Iris pigment epithelial cell (primary cell): ENCODE data around the gene KRTAP10-4.
"Not testable (repeated sequence)": the region's sequence is repeated elsewhere in the genome, so short reads cannot be mapped to it uniquely, and the experiment has no call there.

ENCODE experiments used
- DNase-seq: peaks from one replicate; pipeline ENCODE4 v3.0.0-alpha.2; 2011; ENCODE audit warnings: low read depth

KRTAP10-4 gene

DNA sequence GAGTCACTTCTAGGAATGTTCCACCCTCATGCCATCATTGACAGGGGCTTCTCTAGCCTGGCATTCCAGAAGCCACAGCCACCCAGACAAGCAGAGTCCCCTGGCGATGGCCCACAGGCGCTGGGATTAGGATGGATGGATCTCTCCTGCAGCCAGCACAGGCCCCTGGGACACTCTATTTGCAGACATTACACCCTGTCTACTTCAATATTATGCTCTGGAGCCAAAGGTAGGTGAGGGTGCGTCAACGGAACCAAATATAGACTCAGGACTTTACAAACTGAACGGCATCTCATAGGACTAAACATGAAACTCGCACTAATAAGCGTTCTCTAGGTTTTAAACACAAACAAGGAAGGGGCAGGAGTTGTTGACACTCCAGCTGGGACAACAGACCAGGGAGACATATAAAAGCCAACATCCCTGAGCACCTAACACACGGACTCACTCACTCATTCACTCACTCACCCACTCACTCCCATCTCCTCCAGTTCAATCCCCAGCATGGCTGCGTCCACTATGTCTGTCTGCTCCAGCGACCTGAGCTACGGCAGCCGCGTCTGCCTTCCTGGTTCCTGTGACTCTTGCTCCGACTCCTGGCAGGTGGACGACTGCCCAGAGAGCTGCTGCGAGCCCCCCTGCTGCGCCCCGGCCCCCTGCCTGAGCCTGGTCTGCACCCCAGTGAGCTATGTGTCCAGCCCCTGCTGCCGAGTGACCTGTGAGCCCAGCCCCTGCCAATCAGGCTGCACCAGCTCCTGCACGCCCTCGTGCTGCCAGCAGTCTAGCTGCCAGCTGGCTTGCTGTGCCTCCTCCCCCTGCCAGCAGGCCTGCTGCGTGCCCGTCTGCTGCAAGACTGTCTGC lies 26.8 kb downstream of the KRTAP10-4 start, which contains the start of gene KRTAP10-7:
Gene KRTAP10-7 (plus strand): TSS at position 480 of the 861 bp plus-strand sequence. CDS start 25 bp downstream, at position 505.
- DNase-seq = not testable (repeated sequence)

GRCh38 chr21:44601091-44601490 lies 27.6 kb downstream of the KRTAP10-4 start:
- not testable (repeated sequence) for DNase-seq

DNA sequence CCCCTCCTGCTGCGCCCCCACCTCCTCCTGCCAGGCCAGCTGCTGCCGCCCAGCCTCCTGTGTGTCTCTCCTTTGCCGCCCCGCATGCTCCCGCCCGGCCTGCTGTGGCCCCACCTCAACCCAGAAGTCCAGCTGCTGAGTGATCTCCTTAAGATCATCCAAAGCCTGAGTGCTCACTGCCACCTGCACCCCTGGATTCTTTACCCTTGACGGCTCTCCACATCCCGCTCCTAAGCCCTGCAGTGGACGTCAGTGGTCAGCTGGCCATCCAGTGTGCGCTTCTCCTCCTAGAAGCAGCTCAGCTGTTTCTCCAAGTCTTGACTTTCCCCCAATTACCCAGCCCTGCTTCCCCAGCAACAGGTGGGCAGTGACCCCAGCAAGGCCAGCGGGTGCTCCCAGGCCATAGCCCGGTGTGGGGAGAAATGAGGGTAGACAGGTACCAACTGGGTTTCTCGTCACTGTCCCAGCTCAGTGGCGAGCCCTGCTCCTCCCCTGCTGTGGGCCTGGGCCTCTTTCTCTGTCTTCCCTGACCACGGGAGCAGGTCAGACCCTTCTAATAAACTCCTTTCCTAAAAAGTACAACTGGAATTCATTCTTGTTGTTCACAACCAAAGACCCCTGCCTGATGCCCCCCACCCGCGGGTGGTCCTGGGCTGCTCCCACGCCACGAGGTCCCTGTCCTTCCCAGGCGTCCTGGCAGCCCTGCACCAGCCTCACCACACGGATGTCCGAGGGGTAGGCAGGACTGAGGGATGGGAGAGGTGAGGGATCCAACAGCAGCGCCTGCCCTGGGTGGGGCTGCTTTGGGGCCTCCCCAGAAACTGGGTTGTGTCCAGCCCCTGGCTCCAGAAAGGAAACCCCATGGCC lies 28.3 kb downstream of the KRTAP10-4 start:
- DNase-seq = no peak

DNA sequence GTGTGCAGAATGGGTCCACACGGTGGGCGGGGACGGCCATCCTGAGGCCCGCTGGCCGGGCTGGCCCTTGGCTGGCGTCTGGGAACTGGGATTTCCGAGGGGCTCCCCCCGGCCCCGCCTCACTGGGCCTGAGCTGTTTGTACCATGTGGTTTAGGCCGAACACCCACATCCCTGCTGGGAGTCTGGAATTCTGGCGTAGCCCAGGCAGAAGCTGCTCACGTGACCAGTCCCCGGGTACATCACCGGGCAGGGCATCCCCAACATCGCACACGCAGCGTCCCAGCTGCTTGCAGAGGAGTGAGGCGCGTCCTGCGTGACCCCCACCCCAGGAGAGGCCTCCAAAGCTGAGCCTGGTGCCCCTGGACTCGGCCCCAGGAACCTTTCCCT lies 28.9 kb downstream of the KRTAP10-4 start:
- DNase-seq = no peak

GRCh38 chr21:44603109-44603875 lies 29.8 kb downstream of the KRTAP10-4 start:
- no peak for DNase-seq

DNA sequence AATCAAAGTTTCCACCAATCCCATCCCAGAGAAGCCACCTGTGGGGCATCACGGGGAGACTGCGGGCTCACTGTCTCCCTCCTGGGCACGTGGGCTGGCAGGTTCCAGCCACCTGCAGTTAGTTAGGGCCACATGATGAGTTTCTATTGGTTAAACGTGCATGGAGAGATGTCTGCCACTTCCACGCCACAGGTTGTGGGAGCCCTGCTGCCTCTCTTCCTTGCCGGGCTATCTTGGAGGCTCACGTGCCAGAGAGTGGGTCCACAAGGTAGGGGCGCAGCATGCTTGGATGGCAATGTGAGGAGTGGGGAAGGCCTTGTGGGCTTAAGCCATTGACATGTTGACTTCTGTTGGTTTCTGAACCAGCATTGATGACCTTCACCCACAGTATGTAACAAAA lies 30.4 kb downstream of the KRTAP10-4 start:
- DNase-seq = no peak

GRCh38 chr21:44606495-44606894 lies 33.0 kb downstream of the KRTAP10-4 start:
- DNase-seq = no peak

DNA sequence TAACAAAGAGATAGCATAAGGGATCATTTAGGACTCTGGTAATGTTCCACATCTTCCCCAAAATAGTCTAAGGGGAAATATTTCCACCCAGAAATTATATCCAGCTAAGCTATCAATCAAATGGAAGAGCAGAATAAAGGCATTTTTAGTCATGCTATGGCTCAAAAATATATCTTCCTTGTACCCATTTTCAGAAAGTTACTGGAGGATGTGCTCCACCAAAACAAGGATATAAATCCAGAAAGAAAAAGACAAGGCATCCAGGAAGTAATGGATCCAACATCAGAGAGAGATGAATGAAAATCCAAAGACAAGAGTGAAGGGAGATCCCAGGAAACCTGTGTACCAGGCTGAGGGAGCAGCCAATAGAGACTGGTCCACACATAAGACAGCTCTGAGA lies 35.7 kb downstream of the KRTAP10-4 start:
- no peak for DNase-seq

GRCh38 chr21:44610157-44610843 lies 36.8 kb downstream of the KRTAP10-4 start:
- not testable (repeated sequence) for DNase-seq

DNA sequence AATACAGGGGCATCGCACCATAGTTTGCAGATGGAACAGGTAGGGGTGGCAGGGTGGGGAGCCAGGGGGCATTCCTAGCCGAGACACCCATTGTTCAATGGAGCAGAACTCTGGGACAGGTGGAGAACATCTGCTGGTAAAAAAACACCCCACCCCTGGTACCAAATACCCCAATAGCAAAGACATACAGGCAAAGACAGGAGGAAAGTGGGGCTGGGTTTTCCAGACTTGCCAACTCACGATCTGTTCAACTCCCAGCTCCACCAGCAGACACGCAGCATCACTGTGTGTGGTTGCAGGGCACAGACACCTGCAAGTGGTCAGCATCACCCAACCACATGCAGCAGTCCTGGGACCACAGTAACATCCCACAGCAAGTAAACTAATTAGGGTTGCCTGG lies 38.0 kb downstream of the KRTAP10-4 start:
- DNase-seq = no peak

DNA sequence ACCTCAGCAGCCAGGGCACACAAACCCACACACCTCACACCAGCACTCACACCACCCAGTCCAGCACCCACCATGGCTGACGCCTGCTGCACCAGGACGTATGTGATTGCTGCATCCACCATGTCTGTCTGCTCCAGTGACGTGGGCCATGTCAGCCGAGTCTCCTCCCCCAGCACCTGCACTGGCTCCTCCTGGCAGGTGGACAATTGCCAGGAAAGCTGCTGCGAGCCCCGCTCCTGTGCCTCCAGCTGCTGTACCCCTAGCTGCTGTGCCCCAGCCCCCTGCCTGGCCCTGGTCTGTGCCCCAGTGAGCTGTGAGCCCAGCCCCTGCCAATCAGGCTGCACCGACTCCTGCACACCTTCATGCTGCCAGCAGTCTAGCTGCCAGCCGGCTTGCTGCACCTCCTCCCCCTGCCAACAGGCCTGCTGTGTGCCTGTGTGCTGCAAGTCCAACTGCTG lies 38.5 kb downstream of the KRTAP10-4 start, which contains the start of gene KRTAP10-8:
Gene KRTAP10-8 (plus strand): TSS at position 51 of the 458 bp plus-strand sequence. CDS start 22 bp downstream, at position 73.
- DNase-seq = no peak

DNA sequence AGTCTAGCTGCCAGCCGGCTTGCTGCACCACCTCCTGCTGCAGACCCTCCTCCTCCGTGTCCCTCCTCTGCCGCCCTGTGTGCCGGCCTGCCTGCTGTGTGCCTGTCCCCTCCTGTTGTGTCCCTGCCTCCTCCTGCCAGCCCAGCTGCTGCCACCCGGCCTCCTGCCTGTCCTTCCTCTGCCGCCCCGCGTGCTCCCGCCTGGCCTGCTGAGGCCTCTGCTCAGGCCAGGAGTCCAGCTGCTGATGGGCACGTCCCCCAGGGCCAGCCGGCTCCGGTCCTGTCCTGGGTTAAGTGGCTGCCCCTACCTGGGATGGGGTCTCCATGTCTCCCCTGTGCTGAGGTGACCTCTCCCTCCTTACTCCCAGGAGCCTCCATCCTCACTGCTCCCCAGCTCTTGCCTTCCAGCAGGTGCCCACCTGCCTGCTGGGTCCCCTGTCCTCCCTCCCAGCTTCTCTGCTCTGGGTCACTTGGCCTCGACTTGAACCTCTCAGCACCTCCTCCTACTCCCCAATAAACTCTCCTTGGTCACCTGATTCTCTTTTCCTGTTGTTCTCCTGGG lies 39.2 kb downstream of the KRTAP10-4 start:
- DNase-seq = no peak

- DNase-seq = no peak
These were observed 40.0 kb downstream of the KRTAP10-4 start for GRCh38 chr21:44613386-44614155.

DNA sequence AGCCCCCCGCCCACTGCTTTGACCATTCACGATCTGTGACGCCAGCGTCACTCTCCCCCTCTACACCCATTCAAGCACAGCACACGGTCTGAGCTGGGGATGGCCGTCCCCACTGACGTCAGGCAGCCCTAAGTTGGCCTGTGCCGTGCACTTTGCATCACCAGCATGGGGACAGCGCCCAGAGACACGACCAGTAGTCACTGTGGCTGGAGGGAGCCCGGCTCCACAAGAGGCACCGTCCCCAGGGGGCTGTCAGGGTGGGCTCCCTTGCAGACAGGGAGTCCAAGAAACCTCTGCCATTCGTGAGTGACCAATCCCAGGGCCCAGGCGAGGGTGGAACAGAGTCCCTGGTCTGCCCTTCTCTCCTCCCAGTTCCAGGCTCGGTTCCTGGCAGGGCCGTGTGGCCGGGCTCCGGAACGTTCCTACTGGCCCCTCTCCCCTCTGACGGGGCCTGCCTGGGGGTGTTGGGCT lies 40.7 kb downstream of the KRTAP10-4 start:
- no peak for DNase-seq

GRCh38 chr21:44614961-44615391 lies 41.4 kb downstream of the KRTAP10-4 start:
- no peak for DNase-seq

DNA sequence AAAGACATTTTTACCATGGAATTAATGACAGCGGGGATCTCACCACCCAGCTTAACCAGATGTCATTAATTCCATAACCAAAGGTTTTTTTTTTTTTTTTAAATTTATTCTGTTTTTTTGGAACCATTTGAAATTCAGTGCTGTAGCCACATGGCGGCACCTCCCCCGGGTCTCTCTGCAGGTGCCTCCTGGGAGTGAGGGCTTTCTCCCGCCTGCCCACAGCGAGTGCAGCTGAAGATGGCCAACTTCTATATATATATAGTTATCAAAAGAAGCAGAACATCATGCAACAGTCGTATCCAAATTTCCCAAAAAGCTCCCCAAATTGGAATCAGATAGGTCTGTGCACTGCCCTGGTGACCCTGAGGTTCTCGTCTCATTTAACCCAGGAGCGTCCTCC lies 41.9 kb downstream of the KRTAP10-4 start:
- DNase-seq = no peak

- DNase-seq = no peak
These were observed 42.5 kb downstream of the KRTAP10-4 start for GRCh38 chr21:44615911-44616590.

GRCh38 chr21:44616591-44616926 lies 43.0 kb downstream of the KRTAP10-4 start:
- DNase-seq = no peak

- DNase-seq = no peak
These were observed 43.6 kb downstream of the KRTAP10-4 start for GRCh38 chr21:44617071-44617501.
